ENCODE measurements around the gene DRAXIN. TPM values are rescaled to one million over a fixed set of nuclear protein-coding genes. Genes with fewer than 3 reads are reported as not detected.

Gene DRAXIN
- total RNA-seq, 2 experiments from 2014 or later = 0.15 to 0.19 TPM

DNA sequence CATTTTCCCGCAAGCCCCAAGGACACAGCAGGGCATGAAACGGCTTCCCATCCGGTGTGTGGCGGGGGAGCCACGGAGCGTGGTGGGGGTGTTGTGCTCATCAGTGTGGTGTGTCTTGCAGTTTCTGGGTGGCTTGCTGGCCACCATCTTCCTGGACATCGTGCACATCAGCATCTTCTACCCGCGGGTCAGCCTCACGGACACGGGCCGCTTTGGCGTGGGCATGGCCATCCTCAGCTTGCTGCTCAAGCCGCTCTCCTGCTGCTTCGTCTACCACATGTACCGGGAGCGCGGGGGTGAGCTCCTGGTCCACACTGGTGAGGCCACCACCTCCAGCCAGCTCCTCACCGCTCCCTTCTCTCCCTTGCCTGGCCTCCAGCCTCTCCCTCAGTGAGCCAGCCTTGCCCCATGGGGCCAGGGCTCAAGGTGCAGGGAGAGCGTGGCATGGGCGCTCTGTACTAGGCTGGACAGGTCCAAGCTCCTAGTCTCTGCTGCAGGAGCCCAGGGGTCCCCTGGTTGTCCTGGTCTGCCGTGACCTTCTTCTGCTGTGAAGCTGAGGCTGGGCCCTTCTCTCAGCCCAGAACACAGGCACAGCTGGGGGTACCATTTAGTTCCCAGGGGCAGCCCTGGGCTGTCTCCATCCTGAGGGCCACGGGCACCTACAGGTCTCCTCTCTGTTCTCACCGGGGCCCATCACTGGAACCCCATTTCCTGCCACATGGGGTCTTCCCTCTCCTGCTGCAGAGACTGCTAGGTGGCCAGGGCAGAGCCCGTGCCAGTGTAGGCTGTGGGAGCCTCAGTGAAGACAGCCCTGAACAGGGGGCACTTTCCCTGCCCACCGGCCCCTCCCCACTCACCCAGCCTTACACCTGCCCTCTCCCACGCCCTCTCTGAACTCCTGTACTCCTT, 57.0 kb downstream of the DRAXIN start:
- Histone ChIP-seq H3K4me3 (ENCODE audit: low read depth, low read length, poor library complexity, severe bottlenecking) (no peak overlapping the region), H4K20me1 (ENCODE audit: insufficient read depth, low read length) (no peaks in the 10 kb centered on the region), H3K27ac (ENCODE audit: low read depth, low read length, poor library complexity, severe bottlenecking) (no peak overlapping the region), H3K4me2 (ENCODE audit: low read length) (no peak overlapping the region), H3K4me1 (ENCODE audit: insufficient read depth, low read length, poor library complexity, severe bottlenecking) (no peaks in the 10 kb centered on the region), H2AFZ (ENCODE audit: low read length) (no peak overlapping the region), H3K36me3 (ENCODE audit: insufficient read depth, low read length) (peaks cover 20% of the 10 kb centered on the region; the same call in 1 of the 2 replicates), H3K9me3 (ENCODE audit: low read length) (no peaks in the 10 kb centered on the region), H3K9me2 (ENCODE audit: insufficient read depth, low read length) (no peaks in the 10 kb centered on the region), H3K79me2 (ENCODE audit: insufficient read depth, low read depth, low read length) (no peaks in the 10 kb centered on the region)
- CTCF ChIA-PET (ENCODE audit: unreplicated experiment) = no interaction called here
- DNase-seq (ENCODE audit: low spot score) = no peak
- intact Hi-C loops (cut with micrococcal nuclease; ENCODE audit: unreplicated experiment) = no loop called here
- TF ChIP-seq, protein P1, sequence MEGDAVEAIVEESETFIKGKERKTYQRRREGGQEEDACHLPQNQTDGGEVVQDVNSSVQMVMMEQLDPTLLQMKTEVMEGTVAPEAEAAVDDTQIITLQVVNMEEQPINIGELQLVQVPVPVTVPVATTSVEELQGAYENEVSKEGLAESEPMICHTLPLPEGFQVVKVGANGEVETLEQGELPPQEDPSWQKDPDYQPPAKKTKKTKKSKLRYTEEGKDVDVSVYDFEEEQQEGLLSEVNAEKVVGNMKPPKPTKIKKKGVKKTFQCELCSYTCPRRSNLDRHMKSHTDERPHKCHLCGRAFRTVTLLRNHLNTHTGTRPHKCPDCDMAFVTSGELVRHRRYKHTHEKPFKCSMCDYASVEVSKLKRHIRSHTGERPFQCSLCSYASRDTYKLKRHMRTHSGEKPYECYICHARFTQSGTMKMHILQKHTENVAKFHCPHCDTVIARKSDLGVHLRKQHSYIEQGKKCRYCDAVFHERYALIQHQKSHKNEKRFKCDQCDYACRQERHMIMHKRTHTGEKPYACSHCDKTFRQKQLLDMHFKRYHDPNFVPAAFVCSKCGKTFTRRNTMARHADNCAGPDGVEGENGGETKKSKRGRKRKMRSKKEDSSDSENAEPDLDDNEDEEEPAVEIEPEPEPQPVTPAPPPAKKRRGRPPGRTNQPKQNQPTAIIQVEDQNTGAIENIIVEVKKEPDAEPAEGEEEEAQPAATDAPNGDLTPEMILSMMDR (conservative IDR thresholded peaks at IDR 0.05; ENCODE audit: low read length) = no peak
- no peak for TF ChIP-seq EZH2phosphoT487 (IDR thresholded peaks at IDR 0.05; ENCODE audit: borderline replicate concordance, low read depth, low read length)
- POLR2A ChIA-PET = interaction anchor here (0.6 kb wide), 1 partner anchor 613 kb away, joined by 3 read pairs; no protein-coding TSS in a partner anchor
- no TSS peak for BruUV-seq (replicated peaks)

- H3K79me2 ChIP-seq (ENCODE audit: insufficient read depth, low read depth, low read length) = no peaks in the 10 kb centered on the region
- H3K27ac ChIP-seq (ENCODE audit: low read depth, low read length, poor library complexity, severe bottlenecking) = no peak overlapping the region
- H3K36me3 ChIP-seq (ENCODE audit: insufficient read depth, low read length) = peaks cover 20% of the 10 kb centered on the region; the same call in 1 of the 2 replicates
- ChIA-PET POLR2A (no interaction called here), CTCF (ENCODE audit: unreplicated experiment) (no interaction called here)
- DNase-seq (ENCODE audit: low spot score) = no peak
- intact Hi-C loops (cut with micrococcal nuclease; ENCODE audit: unreplicated experiment) = no loop called here
- no peak for TF ChIP-seq EZH2phosphoT487 (IDR thresholded peaks at IDR 0.05; ENCODE audit: borderline replicate concordance, low read depth, low read length)
- TF ChIP-seq, protein P1 (conservative IDR thresholded peaks at IDR 0.05; ENCODE audit: low read length) = peak; percentile 47
- no TSS peak for BruUV-seq (replicated peaks)
- no peak overlapping the region for H3K4me2 ChIP-seq (ENCODE audit: low read length)
- no peaks in the 10 kb centered on the region for H3K9me2 ChIP-seq (ENCODE audit: insufficient read depth, low read length)
- H3K9me3 ChIP-seq (ENCODE audit: low read length) = 0 out of 2 replicates have a peak, but pooled peaks cover under 1% of the 10 kb centered on the region
- H4K20me1 ChIP-seq (ENCODE audit: insufficient read depth, low read length) = no peaks in the 10 kb centered on the region
- no peaks in the 10 kb centered on the region for H3K4me1 ChIP-seq (ENCODE audit: insufficient read depth, low read length, poor library complexity, severe bottlenecking)
- no peak overlapping the region for H3K4me3 ChIP-seq (ENCODE audit: low read depth, low read length, poor library complexity, severe bottlenecking)
- no peak overlapping the region for H2AFZ ChIP-seq (ENCODE audit: low read length)
Observed at GRCh38 chr1:11749203-11749689, 57.7 kb downstream of the DRAXIN start.

DNA sequence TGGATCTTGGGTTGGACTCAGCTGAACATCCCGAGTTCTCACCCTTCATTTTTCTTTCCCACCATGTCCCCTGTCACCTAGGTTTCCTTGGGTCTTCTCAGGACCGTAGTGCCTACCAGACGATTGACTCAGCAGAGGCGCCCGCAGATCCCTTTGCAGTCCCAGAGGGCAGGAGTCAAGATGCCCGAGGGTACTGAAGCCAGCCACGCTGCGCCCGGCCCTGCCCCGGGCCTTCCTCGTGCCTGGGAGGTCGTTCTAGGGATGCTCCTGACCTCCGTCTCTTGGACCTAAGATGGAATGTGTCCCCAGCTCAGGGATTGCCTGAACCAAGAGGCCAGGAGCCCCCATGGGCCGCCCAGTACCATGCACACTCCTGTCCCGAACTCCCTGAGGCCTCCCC, 58.5 kb downstream of the DRAXIN start:
- Histone ChIP-seq H3K4me1 (ENCODE audit: insufficient read depth, low read length, poor library complexity, severe bottlenecking) (no peaks in the 10 kb centered on the region), H3K36me3 (ENCODE audit: insufficient read depth, low read length) (peaks cover 20% of the 10 kb centered on the region; the same call in 1 of the 2 replicates), H4K20me1 (ENCODE audit: insufficient read depth, low read length) (no peaks in the 10 kb centered on the region), H3K79me2 (ENCODE audit: insufficient read depth, low read depth, low read length) (no peaks in the 10 kb centered on the region), H3K4me2 (ENCODE audit: low read length) (no peak overlapping the region), H3K9me2 (ENCODE audit: insufficient read depth, low read length) (no peaks in the 10 kb centered on the region), H3K9me3 (ENCODE audit: low read length) (0 out of 2 replicates have a peak, but pooled peaks cover 5% of the 10 kb centered on the region), H3K4me3 (ENCODE audit: low read depth, low read length, poor library complexity, severe bottlenecking) (no peak overlapping the region), H2AFZ (ENCODE audit: low read length) (no peak overlapping the region), H3K27ac (ENCODE audit: low read depth, low read length, poor library complexity, severe bottlenecking) (no peak overlapping the region)
- intact Hi-C loops (cut with micrococcal nuclease; ENCODE audit: unreplicated experiment) = no loop called here
- no TSS peak for BruUV-seq (replicated peaks)
- no peak for TF ChIP-seq EZH2phosphoT487 (IDR thresholded peaks at IDR 0.05; ENCODE audit: borderline replicate concordance, low read depth, low read length)
- TF ChIP-seq, protein P1 (conservative IDR thresholded peaks at IDR 0.05; ENCODE audit: low read length) = no peak
- ChIA-PET POLR2A (no interaction called here), CTCF (ENCODE audit: unreplicated experiment) (no interaction called here)
- no peak for DNase-seq (ENCODE audit: low spot score)

Measured in OCI-LY7 (cell line).